ENCODE measurements around the gene FDXR.

The FDXR gene

GRCh38 chr17:74893936-74894671 lies 21.3 kb upstream of the FDXR start:
- FAIRE-seq, result no peak
- DNase-seq (ENCODE audit: insufficient read length), result no peak
- TF ChIP-seq TAF1 (IDR thresholded peaks at IDR 0.05; ENCODE audit: borderline replicate concordance, low read depth, low read length), result no peak
- TF ChIP-seq POLR2AphosphoS5 (IDR thresholded peaks at IDR 0.05; ENCODE audit: low read depth, low read length), result no peak
- no peak for TF ChIP-seq POLR2A (IDR thresholded peaks at IDR 0.05; ENCODE audit: low read depth, low read length)

DNA sequence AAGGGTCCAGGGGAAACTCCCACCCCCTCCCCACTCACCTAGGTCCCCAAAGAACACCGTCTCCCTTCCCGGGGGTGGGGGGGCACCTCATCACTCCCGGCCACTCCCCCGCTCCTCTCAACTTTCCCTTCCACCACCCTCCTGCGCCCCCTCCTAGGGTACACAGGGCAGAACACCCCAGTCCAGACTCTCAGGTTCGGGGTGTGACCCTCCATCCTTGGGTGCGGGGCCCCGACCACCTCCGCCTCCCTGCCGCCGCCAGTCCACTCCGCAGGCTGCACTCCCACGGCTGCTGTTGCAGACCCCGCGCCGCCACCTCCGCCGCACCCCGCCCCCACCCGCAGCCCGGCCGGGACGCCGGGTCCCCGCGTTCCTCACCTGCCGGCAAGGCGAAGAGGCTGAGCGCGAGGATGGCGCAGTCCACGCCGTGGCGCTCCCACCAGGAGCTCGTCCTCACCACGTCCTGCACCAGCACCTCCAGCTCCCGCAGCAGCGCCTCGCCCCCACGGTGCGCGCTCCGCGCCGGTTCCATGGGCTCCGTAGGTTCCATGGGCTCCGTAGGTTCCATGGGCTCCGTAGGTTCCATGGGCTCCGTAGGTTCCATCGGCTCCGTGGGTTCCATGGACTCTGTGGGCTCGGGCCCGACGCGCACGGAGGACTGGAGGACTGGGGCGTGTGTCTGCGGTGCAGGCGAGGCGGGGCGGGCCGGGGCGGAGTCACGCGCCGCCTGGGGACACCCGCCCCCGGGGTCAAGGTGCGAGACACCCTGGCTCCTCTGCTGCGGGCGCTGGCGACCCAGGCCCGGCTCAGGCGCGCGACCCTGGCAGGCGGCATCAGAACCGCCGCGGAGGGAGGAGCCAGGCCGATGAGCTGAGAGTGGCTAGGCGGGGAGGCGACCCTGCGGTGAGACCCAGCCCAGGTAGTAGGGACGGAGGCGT lies 20.4 kb upstream of the FDXR start, which contains the start of gene FADS6:
TSS of gene FADS6 (minus strand) at position 660 of the 938 bp plus-strand sequence. CDS start at position 622, 38 bp downstream.
- TF ChIP-seq TAF1 (IDR thresholded peaks at IDR 0.05; ENCODE audit: borderline replicate concordance, low read depth, low read length), result no peak
- FAIRE-seq, result no peak
- no peak for DNase-seq (ENCODE audit: insufficient read length)

GRCh38 chr17:74892013-74892841 lies 19.4 kb upstream of the FDXR start:
- FAIRE-seq (no peak), DNase-seq (ENCODE audit: insufficient read length) (no peak)
- TF ChIP-seq TAF1 (IDR thresholded peaks at IDR 0.05; ENCODE audit: borderline replicate concordance, low read depth, low read length) (no peak), POLR2AphosphoS5 (IDR thresholded peaks at IDR 0.05; ENCODE audit: low read depth, low read length) (no peak), POLR2A (IDR thresholded peaks at IDR 0.05; ENCODE audit: low read depth, low read length) (no peak)

DNA sequence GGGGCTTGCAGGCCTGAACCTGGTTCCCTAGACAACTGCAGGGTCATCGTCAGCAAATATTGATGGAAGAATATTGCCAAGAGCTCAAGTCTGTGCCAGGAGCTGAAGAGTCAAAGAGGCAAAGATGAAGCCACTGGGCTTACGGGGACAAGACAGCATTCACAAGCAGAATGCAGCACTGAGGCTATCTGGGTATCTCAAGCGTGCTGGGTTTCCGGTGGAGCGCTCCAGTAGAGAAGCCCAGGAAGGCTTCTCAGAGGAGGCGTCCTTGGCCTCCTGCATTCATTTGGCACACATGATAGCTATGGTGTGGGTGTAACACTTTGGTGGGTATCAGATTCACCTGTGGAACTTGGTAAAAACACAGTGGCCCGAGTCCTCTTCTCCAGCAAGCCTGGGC lies 17.8 kb upstream of the FDXR start:
- FAIRE-seq (no peak), DNase-seq (ENCODE audit: insufficient read length) (no peak)
- no peak for TF ChIP-seq POLR2AphosphoS5 (IDR thresholded peaks at IDR 0.05; ENCODE audit: low read depth, low read length)
- TF ChIP-seq TAF1 (IDR thresholded peaks at IDR 0.05; ENCODE audit: borderline replicate concordance, low read depth, low read length), result no peak
- TF ChIP-seq POLR2A (IDR thresholded peaks at IDR 0.05; ENCODE audit: low read depth, low read length), result no peak

- TF ChIP-seq POLR2AphosphoS5 (IDR thresholded peaks at IDR 0.05; ENCODE audit: low read depth, low read length) (no peak), TAF1 (IDR thresholded peaks at IDR 0.05; ENCODE audit: borderline replicate concordance, low read depth, low read length) (no peak), POLR2A (IDR thresholded peaks at IDR 0.05; ENCODE audit: low read depth, low read length) (no peak)
- DNase-seq (ENCODE audit: insufficient read length), result no peak
- no peak for FAIRE-seq
These were observed 15.7 kb upstream of the FDXR start for GRCh38 chr17:74888469-74888868.

DNA sequence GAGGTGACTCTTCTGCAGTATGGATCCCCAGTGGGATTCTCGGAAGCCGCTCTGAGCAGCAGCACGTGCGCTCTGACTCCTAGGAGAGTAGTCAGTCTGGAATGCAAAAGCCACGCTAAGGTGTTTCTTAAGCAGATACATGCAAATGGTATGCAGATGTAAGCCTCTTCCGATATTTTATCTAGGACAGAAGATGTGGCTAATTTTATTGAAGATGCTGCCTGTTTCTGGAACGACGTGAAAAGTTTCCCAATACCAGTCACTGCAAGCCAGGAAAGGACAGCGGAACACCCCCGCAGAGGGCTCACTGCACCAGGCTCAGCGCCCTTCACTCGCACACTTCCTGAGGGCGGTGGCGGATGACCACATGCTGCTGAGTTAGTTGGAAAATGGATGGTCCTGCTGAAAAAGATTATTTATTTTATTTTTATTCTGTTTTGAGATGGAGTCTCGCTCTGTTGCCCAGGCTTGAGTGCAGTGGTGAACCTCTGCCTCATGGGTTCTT lies 10.5 kb upstream of the FDXR start:
- FAIRE-seq (no peak), DNase-seq (ENCODE audit: insufficient read length) (no peak)
- TF ChIP-seq POLR2A (IDR thresholded peaks at IDR 0.05; ENCODE audit: low read depth, low read length) (no peak), TAF1 (IDR thresholded peaks at IDR 0.05; ENCODE audit: borderline replicate concordance, low read depth, low read length) (no peak), POLR2AphosphoS5 (IDR thresholded peaks at IDR 0.05; ENCODE audit: low read depth, low read length) (no peak)

DNA sequence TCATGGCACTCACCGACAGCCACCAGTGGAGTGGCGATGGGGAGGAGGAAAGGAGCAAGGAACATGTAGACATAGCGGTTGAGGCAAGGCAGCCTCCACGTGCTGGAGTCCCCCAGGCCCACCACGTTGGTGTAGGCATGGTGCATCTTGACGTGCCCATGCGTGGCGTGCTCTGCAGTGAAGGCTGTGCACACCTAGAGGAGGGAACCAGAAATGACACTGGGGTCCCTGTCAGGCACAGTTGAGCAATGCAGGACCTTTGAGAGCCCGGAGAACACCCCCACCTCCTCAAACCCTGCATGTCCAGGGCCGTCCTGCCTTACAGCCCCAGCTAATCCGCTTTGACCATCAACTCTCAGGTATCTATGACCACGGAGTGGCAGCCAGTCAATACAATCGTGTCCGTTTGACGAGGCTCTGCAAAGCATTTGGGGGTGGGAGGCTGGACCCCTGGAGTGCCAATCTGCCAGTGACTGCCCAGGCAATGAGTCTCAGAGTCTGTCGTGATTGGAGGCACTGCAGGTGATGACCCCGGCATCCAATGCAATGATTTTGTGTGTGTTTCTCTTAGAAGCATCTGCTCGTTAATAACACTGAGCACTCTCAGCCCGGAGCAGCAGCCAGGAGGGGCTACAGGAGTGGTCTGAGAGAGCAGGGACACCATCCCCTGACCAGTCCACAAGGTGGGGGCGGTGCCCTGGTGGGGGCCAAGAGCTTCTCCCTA lies 9.9 kb upstream of the FDXR start:
- TF ChIP-seq POLR2AphosphoS5 (IDR thresholded peaks at IDR 0.05; ENCODE audit: low read depth, low read length) (no peak), TAF1 (IDR thresholded peaks at IDR 0.05; ENCODE audit: borderline replicate concordance, low read depth, low read length) (no peak), POLR2A (IDR thresholded peaks at IDR 0.05; ENCODE audit: low read depth, low read length) (no peak)
- no peak for FAIRE-seq
- no peak for DNase-seq (ENCODE audit: insufficient read length)

DNA sequence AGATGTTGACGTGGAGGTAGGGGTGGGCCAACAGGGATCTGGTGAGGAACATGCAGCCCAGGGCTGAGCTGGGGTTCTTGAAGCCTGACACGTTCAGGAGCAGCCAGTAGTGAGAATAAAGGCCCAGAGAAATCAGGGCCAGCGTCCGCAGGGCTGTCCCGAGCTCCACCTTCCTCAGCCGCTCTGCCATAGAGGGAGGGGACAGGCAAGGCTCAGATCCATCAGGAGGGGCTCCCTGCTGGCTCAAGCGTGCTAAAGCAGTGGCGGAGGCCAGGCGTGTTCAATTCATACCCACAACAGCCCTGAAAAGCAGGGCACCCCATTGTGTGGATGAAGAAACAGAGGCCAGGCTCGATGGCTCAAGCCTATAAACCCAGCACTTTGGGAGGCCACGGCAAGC lies 8.3 kb upstream of the FDXR start:
- DNase-seq (ENCODE audit: insufficient read length), result no peak
- no peak for FAIRE-seq
- no peak for TF ChIP-seq POLR2AphosphoS5 (IDR thresholded peaks at IDR 0.05; ENCODE audit: low read depth, low read length)
- no peak for TF ChIP-seq POLR2A (IDR thresholded peaks at IDR 0.05; ENCODE audit: low read depth, low read length)
- no peak for TF ChIP-seq TAF1 (IDR thresholded peaks at IDR 0.05; ENCODE audit: borderline replicate concordance, low read depth, low read length)

GRCh38 chr17:74879308-74879707 lies 6.5 kb upstream of the FDXR start:
- TF ChIP-seq POLR2A (IDR thresholded peaks at IDR 0.05; ENCODE audit: low read depth, low read length) (no peak), TAF1 (IDR thresholded peaks at IDR 0.05; ENCODE audit: borderline replicate concordance, low read depth, low read length) (no peak), POLR2AphosphoS5 (IDR thresholded peaks at IDR 0.05; ENCODE audit: low read depth, low read length) (no peak)
- FAIRE-seq (no peak), DNase-seq (ENCODE audit: insufficient read length) (no peak)

DNA sequence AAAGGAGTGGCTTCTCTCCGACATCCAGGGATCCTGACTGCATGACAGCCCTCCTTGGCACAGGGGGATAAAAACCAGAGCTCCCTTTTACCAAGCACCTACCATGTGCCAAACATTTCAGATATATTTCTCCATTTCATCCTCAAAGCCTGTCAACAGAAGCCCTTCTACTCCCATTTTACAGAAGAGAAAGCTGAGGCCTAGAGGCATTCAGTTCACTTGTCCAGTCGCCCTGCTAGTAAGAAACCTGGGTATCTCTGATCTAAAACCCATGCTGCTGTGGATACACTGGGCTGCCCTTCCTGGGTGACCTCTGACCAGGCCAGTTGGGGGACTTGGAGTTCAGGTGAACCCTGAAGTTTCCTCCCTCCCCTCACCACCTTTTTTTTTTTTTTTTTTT lies 5.9 kb upstream of the FDXR start:
- DNase-seq (ENCODE audit: insufficient read length) (no peak), FAIRE-seq (no peak)
- TF ChIP-seq TAF1 (IDR thresholded peaks at IDR 0.05; ENCODE audit: borderline replicate concordance, low read depth, low read length) (no peak), POLR2A (IDR thresholded peaks at IDR 0.05; ENCODE audit: low read depth, low read length) (no peak), POLR2AphosphoS5 (IDR thresholded peaks at IDR 0.05; ENCODE audit: low read depth, low read length) (no peak)

All from GM12892 (cell line).